SH-SY5Y (cell line): ENCODE measurements around the gene UBASH3A.

Source experiments
- GATA2 ChIP-seq: IDR thresholded peaks from 2 replicates; pipeline ENCODE4 v1.6.1; 2011; ENCODE audit warnings: mild to moderate bottlenecking, low read depth, low read length
- GATA3 ChIP-seq: IDR thresholded peaks from 2 replicates; pipeline ENCODE4 v1.6.1; 2011; ENCODE audit warnings: low read depth, mild to moderate bottlenecking, low read length, moderate library complexity

- TF ChIP-seq GATA3 (no peak), GATA2 (no peak)
These were observed 30.3 kb downstream of the UBASH3A start for GRCh38 chr21:42433946-42434551.
